Stimulated activated CD8-positive, alpha-beta memory T cell treated with anti-CD3 and anti-CD28 coated beads, Interleukin-12 subunit alpha, Interleukin-12 subunit beta, amount 100 ng/mL, for 1 hour (primary cell): ENCODE results near the gene APCS.

Experiments
- DNase-seq: peaks from one replicate; pipeline ENCODE4 v3.0.0-alpha.2; 2020; ENCODE audit warnings: low read depth

Gene APCS, protein sequence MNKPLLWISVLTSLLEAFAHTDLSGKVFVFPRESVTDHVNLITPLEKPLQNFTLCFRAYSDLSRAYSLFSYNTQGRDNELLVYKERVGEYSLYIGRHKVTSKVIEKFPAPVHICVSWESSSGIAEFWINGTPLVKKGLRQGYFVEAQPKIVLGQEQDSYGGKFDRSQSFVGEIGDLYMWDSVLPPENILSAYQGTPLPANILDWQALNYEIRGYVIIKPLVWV

DNA sequence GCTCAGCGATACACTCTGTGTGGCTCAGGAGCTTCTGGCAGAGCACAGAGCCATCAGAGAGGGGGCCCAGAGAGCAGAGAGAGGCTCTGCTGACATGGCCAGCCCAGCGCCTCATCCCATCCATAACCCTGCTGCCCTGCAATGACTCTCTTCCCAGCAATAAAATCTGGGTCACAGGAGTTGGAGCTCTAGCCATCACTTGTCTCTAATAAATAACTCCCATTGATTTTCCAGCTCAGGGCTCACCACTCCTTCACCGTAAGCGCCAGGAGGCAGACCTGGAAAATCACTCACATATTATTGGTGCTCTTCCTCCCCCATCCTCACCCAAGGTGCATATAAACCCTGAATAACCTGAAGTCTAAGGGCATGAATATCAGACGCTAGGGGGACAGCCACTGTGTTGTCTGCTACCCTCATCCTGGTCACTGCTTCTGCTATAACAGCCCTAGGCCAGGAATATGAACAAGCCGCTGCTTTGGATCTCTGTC lies at the start of gene APCS:
APCS (plus strand) TSS at position 366 of the 491 bp plus-strand sequence; CDS start at position 462, 96 bp downstream.
- DNase-seq: no peak

DNA sequence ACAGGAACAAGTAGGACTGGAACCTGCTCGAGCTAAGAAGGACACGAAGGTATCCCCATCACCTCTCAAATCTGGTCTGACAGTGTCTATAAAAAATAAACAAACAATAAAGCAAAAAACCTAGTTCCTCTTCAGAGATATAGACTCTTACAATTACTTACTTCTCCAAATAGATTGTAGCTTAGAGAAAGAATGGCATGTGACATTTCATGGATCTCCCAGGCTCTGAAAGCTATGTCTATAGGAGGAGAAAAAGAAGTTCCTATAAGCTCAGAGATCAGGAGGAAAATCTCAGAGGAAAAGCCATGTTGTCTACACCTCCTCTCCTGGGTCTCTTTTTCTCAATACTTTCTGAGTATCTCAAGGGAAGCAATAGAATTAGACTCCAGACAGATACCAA lies 39.5 kb upstream of the APCS start:
- DNase-seq: no peak

DNA sequence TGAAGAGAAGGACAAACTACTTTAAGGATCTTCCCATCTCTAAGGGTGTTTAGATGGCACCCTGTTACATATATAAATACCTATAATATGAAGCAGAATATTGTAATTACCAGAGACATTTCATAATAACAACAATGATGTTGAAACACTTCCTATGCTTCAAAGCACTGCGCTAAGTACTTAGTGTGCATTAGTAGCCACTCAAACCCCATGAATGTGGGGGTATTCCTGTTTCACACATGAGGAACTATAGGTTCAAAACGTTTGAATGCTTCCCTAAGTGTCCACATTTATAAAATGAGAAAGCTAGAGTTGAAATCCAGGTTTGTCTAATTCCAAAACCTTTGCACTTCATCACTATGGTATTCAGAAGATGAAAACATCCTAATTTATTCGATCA lies 33.4 kb upstream of the APCS start:
- DNase-seq: no peak

DNA sequence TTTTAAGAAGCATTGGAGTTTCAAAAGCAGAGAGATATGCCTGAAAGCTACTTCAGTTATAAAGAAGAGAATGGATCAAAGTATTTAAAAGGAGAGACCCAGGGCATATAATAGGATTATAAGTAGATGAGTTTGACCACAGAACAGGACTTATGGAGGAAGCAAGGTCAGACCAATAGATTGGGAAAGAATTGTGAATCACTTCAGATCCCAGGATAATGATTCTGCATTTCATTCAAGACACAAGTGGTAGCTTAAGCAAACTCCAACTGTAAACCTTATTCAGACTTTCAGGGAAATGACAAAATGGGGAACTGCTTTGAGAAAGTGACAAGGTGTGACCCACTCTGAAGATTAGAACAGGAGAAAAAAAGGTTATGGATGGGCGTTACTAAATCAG lies 32.9 kb upstream of the APCS start:
- DNase-seq: no peak

DNA sequence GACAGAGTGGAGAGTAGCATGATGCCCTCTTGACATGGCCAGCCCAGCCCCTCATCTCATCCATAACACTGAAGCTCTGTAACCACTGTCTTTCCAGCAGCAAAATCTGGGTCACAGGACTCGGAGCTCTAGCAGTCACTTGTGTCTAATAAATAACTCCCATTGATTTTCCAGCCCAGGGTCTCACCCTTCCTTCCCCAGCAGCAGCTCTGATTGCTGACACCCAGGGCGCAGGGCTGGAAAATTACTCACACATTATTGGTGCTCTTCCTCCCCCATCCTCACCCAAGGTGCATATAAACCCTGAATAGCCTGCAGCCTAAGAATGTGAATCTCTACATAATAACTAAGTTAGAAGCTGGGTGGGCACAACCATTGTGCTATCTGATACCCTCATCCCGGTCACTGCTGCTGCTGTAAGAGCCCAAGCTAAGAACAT lies 30.7 kb upstream of the APCS start:
- no peak for DNase-seq

DNA sequence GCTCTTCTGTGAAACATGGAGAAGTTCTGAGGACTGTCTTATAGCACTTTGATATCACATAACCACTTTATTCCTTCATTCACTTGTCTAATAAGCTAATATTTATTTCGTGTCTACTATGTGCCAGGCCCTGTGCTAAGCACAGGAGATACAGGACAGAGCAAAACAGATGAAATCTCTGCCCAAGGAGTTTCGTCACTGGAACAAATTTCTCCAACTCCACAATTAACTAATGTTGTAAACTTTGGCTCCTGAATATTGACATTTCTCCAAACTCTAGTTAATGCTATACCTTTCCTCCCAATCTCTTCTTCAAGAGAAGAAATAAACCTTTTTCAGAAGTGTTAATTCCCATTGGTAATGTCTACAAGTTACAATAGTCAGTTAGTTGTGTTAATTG lies 27.0 kb upstream of the APCS start:
- no peak for DNase-seq

DNA sequence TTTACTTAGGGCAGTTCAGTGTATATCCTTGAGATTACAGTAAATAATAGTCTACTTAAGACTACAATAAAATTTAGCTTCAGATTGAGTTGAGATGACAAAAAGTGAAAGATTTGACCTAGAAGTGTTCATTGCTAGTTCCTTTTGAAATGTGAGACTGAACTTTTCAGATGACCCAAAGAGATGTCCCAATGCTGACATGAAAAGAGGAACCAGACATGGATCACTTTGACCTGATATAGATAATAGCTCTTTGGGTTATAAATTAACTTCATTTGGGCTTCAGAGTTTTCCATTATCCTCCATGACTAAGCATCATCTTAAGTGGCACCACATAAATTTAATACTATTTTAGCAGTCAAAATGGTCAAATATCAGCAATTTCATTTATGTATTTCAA lies 26.1 kb upstream of the APCS start:
- DNase-seq: no peak

DNA sequence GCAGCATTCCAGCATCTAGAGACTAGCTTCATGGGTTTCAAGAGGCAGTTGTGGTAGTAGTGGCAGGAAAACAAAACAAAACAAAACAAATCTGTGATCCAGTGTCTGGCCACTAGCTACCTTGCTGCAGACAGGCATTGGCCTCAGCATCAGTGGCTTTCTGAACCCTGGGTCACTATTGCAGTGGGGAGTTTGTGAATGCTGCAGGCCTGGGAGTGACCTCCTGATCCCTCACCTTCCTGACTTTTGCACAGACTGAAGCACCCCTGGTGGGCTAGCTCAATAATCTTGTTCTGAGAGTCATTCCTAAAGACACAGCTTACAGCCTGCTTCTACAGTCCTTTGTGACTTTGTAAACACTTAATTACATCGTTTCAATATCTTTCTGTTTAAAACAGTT lies 24.9 kb upstream of the APCS start:
- no peak for DNase-seq

DNA sequence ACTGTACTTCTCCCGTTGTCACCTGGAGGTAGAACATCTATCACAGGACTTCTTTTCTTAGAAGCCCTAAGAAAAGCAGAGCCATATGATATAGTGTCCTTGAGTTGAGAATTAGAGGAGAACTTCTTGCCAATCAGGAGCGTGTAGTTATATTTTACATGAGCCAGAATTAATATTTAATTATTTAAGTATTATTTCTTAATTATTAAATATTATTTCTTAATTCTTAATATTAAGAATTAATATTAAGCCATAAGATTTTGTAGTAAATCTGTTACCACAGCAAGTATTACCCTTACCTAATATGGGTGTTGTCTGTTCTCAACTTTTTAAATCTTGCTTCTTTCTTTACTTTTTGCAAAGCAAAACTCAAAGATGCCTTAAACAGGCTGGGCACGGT lies 10.2 kb upstream of the APCS start:
- DNase-seq: no peak

DNA sequence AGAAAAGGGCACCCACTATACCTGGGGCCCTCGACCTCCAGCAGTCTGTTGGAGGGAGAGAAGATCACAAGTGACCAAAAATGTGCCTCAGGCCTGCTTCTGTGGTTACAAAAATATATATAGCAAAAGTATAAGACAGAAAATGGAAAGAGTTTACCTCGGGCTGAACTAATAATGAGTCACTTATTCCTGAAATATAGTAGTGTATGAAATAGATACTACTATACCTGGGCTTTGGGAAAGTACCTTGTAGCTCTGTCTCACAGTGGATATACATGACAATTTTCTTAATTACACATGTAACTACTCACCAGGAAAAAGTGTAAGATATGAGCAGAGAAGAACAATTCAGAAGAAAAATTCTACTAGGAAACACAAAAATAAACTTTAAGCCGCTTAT lies 7.3 kb upstream of the APCS start:
- no peak for DNase-seq

DNA sequence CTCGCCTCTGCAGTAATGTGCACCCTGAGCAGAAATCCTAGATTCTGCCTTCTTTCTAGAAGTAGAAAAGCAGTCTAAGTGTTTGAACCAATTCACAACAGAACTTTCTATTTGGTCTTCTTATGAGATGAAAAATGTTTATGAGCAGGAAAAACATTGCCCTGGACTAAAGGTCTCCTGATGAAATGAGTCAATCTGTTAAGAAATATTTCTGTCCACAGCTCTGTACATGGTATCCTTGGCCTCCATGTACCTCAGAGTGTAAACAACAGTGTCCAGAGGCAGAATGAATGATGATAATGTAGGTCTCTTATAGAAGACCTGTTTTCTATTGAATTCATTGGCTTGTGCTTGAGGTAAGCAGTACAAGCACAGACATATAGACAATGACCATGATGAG lies 6.2 kb upstream of the APCS start:
- no peak for DNase-seq

DNA sequence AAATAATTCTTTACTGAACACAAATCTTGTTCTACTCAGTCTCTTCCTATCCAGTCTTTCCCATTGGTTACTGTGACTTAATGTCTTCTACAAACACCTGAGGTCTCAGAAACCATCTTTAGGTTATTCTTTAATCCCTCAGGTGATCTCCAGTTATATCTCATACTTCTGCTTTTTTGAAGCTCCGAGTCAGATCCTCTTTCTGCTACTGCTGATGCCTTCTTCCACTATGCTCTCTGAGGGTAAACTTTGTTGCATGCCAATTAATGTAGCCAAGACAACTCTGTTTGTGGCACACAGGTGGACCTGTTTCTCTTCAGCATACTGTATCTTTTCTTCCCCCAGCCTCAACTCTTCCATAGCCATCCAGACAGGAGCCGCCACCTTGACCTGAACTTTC lies 3.1 kb upstream of the APCS start:
- no peak for DNase-seq

DNA sequence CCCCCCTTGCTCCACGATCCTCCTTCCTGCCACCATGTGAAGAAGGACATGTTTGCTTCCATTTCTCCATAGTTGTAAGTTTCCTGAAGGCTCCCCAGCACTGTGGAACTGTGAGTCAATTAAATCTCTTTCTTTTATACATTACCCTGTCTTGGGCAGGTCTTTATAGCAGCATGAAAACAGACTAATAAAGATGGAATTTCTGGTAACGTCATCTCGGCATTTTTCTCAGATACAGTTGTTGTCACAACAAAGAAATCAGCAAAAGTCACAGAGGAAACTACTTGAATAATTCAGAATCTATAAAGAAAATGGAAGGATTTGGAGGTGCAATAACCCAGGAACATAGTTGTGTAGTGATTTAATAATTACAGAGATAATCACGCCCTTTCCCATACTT lies 4.4 kb downstream of the APCS start:
- no peak for DNase-seq

DNA sequence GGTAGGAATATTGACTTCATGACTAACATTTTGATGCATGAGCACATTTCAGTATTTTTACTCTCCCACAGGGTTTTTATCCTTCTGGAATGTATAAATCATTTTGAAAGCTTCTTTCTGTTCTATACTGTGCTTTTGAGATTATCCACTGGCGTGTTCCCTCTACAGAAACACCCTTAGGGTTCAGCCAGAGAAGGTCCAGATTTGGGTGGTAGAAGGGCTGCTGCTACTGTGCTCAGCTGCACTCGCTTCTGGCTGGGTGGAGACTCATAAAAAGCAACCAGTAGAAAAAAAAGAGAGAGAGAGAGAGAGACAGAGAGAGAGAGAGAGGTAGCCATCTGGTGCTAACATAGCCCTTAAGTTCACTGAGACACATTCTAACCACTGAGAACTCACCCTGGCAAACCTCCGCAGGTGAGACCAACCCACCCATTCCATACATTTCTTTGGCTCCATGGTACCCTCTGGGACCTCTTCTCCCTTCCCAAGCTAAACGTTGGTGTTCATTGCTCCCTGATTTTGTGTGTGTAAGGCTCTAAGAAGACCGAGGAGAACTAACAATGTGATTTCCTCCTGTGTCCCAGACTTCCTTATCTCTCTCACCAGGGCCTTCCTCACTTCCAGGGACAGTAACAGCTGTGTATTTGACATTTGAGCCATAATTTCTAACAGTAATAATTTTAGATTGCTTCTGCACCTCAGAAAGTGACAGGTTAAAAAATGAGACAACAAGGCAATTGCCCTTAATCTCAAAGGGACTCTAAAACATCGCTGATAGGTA lies 7.2 kb downstream of the APCS start:
- DNase-seq: no peak

DNA sequence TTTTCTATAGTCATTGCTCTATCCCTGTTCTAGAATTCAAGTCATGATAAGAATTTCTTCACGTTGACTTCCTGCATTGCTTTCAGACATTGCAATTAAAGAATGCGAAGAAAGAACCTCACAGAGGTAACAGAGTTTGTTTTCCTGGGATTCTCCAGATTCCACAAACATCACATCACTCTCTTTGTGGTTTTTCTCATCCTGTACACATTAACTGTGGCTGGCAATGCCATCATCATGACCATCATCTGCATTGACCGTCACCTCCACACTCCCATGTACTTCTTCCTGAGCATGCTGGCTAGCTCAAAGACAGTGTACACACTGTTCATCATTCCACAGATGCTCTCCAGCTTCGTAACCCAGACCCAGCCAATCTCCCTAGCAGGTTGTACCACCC lies 10.6 kb downstream of the APCS start:
- no peak for DNase-seq

DNA sequence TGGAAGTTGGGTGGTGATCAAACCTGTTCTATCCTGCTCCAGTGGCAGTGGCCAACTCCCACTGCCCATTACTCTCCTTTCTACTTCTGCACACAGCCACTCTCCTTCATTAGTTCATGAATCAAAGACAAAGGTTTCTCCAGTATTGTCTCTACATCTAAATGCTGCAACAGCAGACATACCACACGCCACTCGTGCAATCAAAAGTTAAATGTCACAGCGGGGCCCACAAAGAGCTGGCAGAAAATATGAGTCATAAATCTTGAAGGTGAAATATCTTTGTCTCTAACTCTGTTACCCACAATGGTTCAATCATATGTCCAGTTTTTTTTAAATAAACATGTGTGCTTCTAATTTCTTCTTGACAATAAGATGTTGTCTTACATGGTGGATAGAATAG lies 13.3 kb downstream of the APCS start:
- DNase-seq: no peak

DNA sequence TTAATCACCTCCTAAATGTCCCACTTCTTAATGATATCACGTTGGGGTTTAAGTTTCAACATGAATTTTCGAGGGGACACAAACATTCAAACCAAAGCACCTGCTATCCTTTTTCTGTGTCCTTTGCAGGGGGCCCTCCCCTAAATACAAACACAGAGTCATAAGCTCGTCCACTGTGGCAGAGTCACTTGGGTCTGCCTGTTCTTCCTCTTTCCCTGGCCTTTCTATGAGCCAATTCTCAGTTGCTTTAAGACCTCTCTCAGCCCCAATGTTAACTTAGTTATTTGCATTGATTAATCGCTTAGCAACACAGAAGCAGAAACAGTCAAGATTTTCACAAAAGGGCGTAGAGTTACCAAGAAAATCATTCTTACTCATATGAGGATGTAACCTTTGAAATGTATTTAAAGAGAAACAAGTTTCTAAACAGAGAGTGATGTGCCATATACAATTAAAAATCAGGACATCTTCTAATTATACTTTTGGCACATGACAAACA lies 14.9 kb downstream of the APCS start:
- DNase-seq: no peak

DNA sequence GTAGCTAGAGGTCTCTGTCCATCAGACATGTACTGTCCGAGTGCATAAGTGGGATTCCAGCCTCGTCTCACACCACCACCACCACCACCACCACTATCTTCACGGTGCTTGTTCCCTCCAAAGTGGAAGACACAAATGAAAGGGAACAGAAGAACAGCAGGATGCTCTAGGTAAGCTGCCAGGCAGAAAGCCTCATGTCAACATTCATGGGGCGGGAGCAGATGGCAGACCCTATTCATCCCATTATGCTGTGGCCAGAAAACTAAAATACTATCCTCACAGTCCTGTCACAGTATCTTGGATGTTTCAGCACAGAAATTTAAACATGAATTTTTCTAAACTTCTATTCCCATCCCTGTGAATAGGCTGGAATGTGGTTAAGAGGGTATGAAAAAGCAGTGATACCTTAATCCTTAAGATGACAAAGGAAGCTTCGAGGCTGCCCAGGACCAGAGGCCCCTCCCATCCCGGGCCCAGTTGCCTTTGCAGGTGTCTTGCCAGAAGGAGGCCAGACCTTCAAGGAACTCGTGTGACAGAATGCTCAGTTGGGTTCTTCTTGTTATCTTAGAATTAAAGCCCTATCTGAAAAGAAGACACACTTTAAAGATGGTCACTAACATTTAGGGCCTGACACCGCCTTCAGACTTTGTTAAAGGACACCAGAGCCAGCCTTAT lies 24.7 kb downstream of the APCS start:
- no peak for DNase-seq

DNA sequence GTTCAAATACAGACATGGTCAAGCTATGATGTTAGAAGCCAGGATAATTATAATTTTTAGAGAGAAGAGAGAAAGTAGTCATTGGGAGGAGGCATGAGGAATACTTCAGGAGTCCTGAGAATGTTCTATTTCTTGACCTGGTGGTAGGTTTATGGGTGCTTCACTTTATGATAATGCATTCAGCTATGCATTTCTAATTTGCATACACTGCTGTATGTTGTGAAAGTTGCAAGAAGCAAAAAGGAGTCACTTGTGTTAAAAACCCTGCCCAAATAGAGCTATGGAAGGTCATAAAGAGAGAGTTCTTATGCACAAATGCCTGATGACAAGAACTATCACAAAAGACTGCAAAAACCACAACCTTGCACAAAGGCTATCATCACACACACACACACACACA lies 45.3 kb downstream of the APCS start:
- no peak for DNase-seq
